HG02798 (cell line): Measurements from ENCODE around the gene IL23R.
"Not testable (repeated sequence)": the region's sequence is repeated elsewhere in the genome, so short reads cannot be mapped to it uniquely, and the experiment has no call there.

ENCODE experiments used
- ATAC-seq: cut with Tn5 transposase; IDR thresholded peaks from one replicate; pipeline ENCODE4 v1.9.1; 2021; ENCODE audit warnings: mild to moderate bottlenecking; ENCODE audit not compliant: unreplicated experiment, poor library complexity

IL23R gene

DNA sequence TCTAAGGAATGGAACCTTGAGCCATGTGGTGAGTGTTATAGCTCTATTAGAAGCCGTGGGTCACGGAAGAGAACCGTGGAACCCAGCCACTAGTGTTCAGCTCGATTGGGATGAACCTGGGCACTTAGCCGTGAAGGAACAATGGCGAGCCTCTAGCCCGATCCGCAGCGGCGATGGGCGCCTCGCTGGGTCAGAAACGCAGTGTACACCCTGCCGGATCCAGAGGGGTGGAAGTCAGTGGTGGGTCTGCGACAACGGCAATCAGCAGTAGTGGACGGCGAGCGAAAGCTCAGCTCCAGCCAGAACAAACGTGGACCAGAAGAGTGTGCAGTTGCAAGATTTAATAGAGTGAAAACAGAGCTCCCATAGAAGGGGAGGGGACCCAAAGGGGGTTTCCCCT lies 18.3 kb upstream of the IL23R start:
- not testable (repeated sequence) for ATAC-seq

- peak; percentile 24 for ATAC-seq
These were observed 17.6 kb upstream of the IL23R start for GRCh38 chr1:67148516-67149178.

- ATAC-seq: peak; percentile 98
These were observed 17.0 kb upstream of the IL23R start for GRCh38 chr1:67149179-67149770.

- ATAC-seq: no peak
These were observed 15.3 kb upstream of the IL23R start for GRCh38 chr1:67150931-67151330.

- ATAC-seq: no peak
These were observed 7.9 kb upstream of the IL23R start for GRCh38 chr1:67158401-67158800.

DNA sequence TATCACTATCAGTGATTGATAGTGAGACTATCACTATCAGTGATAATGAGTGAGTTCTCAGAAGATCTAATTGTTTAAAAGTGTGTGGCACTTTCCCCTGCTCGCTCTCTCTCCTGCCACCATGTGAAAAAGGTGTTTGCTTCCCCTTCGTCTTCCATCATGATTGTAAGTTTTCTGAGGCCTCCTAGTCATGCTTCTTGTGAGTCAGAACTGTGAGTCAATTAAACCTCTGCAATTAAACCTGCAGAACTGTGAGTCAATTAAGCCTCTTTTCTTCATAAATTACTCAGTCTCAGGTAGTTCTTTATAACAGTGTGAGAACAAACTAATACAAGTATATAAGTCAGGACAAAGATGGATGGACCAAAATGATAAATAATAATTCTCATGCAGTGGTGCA lies 7.0 kb upstream of the IL23R start:
- ATAC-seq: no peak

- ATAC-seq: peak; percentile 55
These were observed 3.3 kb upstream of the IL23R start for GRCh38 chr1:67162954-67163353.

- no peak for ATAC-seq
These were observed 699 bp upstream of the IL23R start for GRCh38 chr1:67165468-67166041.

DNA sequence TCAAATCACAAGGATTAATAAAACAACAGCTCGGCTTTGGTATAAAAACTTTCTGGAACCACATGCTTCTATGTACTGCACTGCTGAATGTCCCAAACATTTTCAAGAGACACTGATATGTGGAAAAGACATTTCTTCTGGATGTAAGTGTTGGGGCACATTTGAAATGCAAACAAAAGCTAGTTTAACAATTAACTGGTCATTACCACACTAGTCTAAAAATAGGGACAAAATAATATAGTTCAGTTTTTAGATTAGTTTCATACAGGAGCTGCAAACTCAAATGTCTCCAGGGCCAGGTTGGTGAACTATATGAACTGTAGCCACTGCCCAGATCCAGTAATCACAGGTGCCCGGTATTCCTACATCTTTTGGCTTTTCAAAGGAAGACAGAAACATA lies 3.2 kb downstream of the IL23R start:
- peak; percentile 37 for ATAC-seq

- no peak for ATAC-seq
These were observed 3.7 kb downstream of the IL23R start for GRCh38 chr1:67169932-67170331.

GRCh38 chr1:67170751-67171573 lies 4.7 kb downstream of the IL23R start:
- ATAC-seq: no peak

DNA sequence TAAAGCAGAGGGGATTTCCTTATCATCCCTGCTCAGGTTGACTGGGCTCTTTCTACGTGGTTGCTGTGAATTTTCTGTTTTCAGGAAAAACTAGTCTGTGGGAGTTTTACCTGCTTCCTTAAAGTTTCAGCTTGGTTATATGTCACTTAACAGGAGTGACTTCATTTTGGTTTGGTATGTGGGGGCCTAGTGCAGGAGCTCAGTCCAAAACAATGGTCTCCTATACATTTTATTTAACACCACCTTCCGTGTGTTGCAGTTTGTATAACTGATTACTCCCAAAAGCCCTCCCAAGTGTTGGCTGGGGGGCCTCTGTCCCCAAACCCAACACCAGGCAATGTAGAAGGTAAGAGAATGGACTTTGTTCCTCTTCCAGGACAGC lies 5.3 kb downstream of the IL23R start:
- no peak for ATAC-seq

- peak; percentile 24 for ATAC-seq
These were observed 5.7 kb downstream of the IL23R start for GRCh38 chr1:67171978-67172377.

DNA sequence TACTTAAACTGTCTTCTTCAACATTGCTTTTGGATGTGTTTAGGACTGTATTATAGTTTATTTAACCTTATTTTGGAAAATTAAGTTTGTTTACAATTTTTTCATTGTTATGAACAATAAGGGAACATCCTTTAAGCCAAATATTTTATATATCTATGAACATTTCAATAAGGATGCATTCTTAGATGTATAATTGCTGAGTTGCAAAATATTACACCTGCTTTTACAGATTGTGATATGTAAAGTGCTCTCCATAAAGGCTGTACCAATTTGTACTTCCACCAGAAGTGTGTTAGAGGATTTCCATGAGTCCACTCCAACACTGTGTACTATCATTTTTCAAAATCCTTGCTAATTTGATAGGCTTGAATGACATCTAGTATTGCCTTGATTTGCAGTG lies 7.7 kb downstream of the IL23R start:
- ATAC-seq: no peak

GRCh38 chr1:67174716-67175284 lies 8.5 kb downstream of the IL23R start:
- ATAC-seq: peak; percentile 73

- no peak for ATAC-seq
These were observed 9.4 kb downstream of the IL23R start for GRCh38 chr1:67175530-67176087.

DNA sequence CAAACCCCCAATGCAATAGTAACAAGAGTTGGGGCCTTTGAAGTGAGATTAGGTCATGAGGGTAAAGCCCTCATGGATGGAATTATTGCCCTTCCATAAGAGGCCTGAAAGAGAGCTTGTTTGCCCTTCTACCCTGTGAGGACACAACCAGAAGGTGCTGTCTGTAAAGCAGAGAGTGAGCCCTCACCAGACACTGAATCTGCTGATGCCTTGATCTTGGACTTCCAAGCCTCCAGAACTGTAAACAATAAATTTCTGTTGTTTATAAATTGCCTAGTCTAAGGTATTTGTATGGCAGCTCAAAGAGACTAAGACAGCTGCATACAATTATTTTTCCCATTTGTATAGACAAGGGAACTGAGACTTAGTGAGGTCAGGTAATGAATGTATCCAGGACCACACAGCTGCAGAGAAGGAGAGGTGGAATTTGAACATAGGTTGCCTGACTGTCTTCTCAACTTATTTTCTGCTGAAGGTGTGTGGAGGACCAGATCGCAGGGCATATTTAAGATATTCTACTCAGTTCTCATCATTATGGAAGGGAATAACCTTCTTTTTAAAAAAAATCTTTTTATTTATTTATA lies 18.7 kb downstream of the IL23R start:
- no peak for ATAC-seq

DNA sequence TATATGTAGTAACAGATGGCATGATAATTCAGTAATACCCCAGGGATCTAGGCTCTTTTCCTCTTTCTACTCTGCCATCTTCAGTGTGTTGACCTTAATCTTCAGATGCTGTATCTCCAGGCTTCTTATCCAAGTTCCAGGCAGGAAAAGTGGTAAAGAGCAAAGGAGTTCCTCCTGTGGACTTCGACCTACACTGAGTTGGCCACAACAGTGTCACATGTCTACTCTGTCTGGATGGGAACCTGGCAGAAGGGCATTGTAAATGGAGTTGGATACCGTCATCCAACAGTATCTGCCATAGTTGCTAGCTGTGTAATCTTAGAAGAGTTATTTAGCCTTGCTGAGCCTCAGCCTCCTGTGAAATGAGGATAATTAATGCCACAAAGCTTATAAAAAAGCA lies 21.9 kb downstream of the IL23R start:
- no peak for ATAC-seq

GRCh38 chr1:67189953-67190352 lies 23.7 kb downstream of the IL23R start:
- peak; percentile 31 for ATAC-seq

DNA sequence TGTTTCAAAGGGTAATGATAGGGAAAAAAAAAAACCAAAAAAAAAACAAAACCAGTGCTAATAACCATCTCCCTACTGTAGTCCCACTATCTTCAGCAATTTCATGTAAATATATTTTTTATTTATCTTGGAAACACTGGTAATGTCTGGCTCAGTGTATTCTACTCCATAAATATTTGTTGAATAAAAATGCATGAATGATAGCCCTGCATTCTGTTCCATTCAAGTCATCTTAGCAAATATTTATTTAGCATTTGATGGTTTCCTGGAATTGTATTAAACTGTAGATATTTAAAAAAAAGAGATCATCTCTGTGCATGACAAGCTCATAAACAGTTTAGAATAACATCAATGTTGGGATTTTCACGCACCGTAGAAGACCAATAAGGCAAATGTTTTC lies 24.2 kb downstream of the IL23R start:
- ATAC-seq: no peak
